Hematopoietic multipotent progenitor cell treated with erythropoietin and hydrocortisone succinate and interleukin-3 and kit ligand, for 4 days (in vitro differentiated cells): ENCODE results near the gene CADPS.

Source experiments
- DNase-seq: peaks from one replicate; pipeline ENCODE4 v3.0.0-alpha.2; 2015

The CADPS gene

GRCh38 chr3:62732183-62732904 is 142.9 kb downstream of the CADPS start:
- DNase-seq: no peak

GRCh38 chr3:62727981-62728380 is 147.2 kb downstream of the CADPS start:
- DNase-seq: no peak

- DNase-seq: no peak
Measured at GRCh38 chr3:62727536-62727935, 147.7 kb downstream of the CADPS start.

GRCh38 chr3:62724503-62724902 is 150.7 kb downstream of the CADPS start:
- DNase-seq: no peak

GRCh38 chr3:62723914-62724217 is 151.3 kb downstream of the CADPS start:
- DNase-seq: no peak

- DNase-seq: no peak
Measured at GRCh38 chr3:62723166-62723913, 151.9 kb downstream of the CADPS start.

GRCh38 chr3:62722344-62722743 is 152.9 kb downstream of the CADPS start:
- DNase-seq: no peak

GRCh38 chr3:62718515-62719320 is 156.5 kb downstream of the CADPS start:
- DNase-seq: no peak

- DNase-seq: no peak
Measured at GRCh38 chr3:62718011-62718410, 157.2 kb downstream of the CADPS start.

- no peak for DNase-seq
Measured at GRCh38 chr3:62712746-62713145, 162.5 kb downstream of the CADPS start.

- no peak for DNase-seq
Measured at GRCh38 chr3:62710751-62711150, 164.5 kb downstream of the CADPS start.

GRCh38 chr3:62708638-62709373 is 166.4 kb downstream of the CADPS start:
- no peak for DNase-seq

- no peak for DNase-seq
Measured at GRCh38 chr3:62705721-62706120, 169.5 kb downstream of the CADPS start.

GRCh38 chr3:62703451-62704167 is 171.6 kb downstream of the CADPS start:
- DNase-seq: no peak

- DNase-seq: no peak
Measured at GRCh38 chr3:62700357-62700756, 174.9 kb downstream of the CADPS start.

- no peak for DNase-seq
Measured at GRCh38 chr3:62699728-62700127, 175.5 kb downstream of the CADPS start.

GRCh38 chr3:62696011-62696410 is 179.2 kb downstream of the CADPS start:
- DNase-seq: no peak

- no peak for DNase-seq
Measured at GRCh38 chr3:62688812-62689211, 186.4 kb downstream of the CADPS start.

GRCh38 chr3:62688050-62688449 is 187.2 kb downstream of the CADPS start:
- DNase-seq: no peak

GRCh38 chr3:62686503-62687294 is 188.5 kb downstream of the CADPS start:
- no peak for DNase-seq

- no peak for DNase-seq
Measured at GRCh38 chr3:62682826-62683225, 192.4 kb downstream of the CADPS start.

GRCh38 chr3:62679988-62680387 is 195.2 kb downstream of the CADPS start:
- DNase-seq: no peak
